IMR-90 (cell line): ENCODE data around the gene COL9A2. TPM values are rescaled to one million over a fixed set of nuclear protein-coding genes. Genes with fewer than 3 reads are reported as not detected.

ENCODE experiments used
- ATAC-seq: fragments of 200-7000 bp; cut with Tn5 transposase; 2 replicates; pipeline ENCODE4 v1.9.1; 2020; ENCODE audit warnings: low read depth, mild to moderate bottlenecking, moderate library complexity
- BruUV-seq: library from RNA; stranded (reverse); fragments of 400-500 nt; replicated peaks from 2 replicates; lab custom pipeline; 2021; lab: Mats Ljungman, UMichigan
- CTCF ChIA-PET: fragments of 300-600 bp; formaldehyde crosslinking; extraction: SDS; loops from one replicate; lab custom pipeline; 2021; ENCODE audit warnings: antibody characterized with exemption; lab: Yijun Ruan, JAX
- POLR2A ChIA-PET: fragments of 300-600 bp; sonication (Branson Sonifier 250); formaldehyde crosslinking; loops from one replicate; lab custom pipeline; 2022; ENCODE audit warnings: antibody characterized with exemption; ENCODE audit not compliant: unreplicated experiment; lab: Charles Lee
- DNase-seq: peaks from one replicate; pipeline ENCODE4 v3.0.0; 2013
- H2AFZ ChIP-seq: replicated peaks from 2 replicates; pipeline ENCODE3; 2013; ENCODE audit warnings: low read length, mild to moderate bottlenecking; ENCODE audit not compliant: poor library complexity
- H2AK5ac ChIP-seq: 2 replicates; pipeline ENCODE4 v1.6.1; 2013; ENCODE audit warnings: low read depth, low read length, inconsistent platforms
- H2AK9ac ChIP-seq: replicated peaks from 2 replicates; pipeline ENCODE3; 2013; ENCODE audit warnings: mild to moderate bottlenecking, low read depth, low read length, moderate library complexity; ENCODE audit not compliant: poor library complexity
- H2BK120ac ChIP-seq: 2 replicates; pipeline ENCODE4 v1.6.1; 2013; ENCODE audit warnings: low read depth, low read length, inconsistent platforms
- H2BK15ac ChIP-seq: 3 replicates; pipeline ENCODE4 v1.6.1; 2013; ENCODE audit warnings: low read depth, low read length, inconsistent platforms
- H2BK20ac ChIP-seq: 2 replicates; pipeline ENCODE4 v1.6.1; 2013; ENCODE audit warnings: low read depth, mild to moderate bottlenecking, inconsistent platforms, low read length, moderate library complexity
- H2BK5ac ChIP-seq: 2 replicates; pipeline ENCODE4 v1.6.1; 2013; ENCODE audit warnings: mild to moderate bottlenecking, low read depth, low read length, inconsistent platforms; ENCODE audit not compliant: poor library complexity, severe bottlenecking
- H3K14ac ChIP-seq: replicated peaks from 2 replicates; pipeline ENCODE4 v1.6.1; 2013; ENCODE audit warnings: low read depth, low read length, inconsistent platforms
- H3K18ac ChIP-seq: 2 replicates; pipeline ENCODE4 v1.6.1; 2013; ENCODE audit warnings: low read depth, low read length, control low read depth
- H3K23ac ChIP-seq: 2 replicates; pipeline ENCODE4 v1.6.1; 2013; ENCODE audit warnings: low read depth, low read length, inconsistent platforms
- H3K27ac ChIP-seq: 2 replicates; pipeline ENCODE4 v1.5.1; 2013; ENCODE audit warnings: mild to moderate bottlenecking, control low read depth, low read length; ENCODE audit not compliant: insufficient read depth
- H3K27me3 ChIP-seq: 2 replicates; pipeline ENCODE4 v1.6.1; 2013; ENCODE audit warnings: low read length; ENCODE audit not compliant: control insufficient read depth, insufficient read depth
- H3K36me3 ChIP-seq: 2 replicates; pipeline ENCODE4 v1.6.1; 2013; ENCODE audit warnings: low read length, mixed read lengths; ENCODE audit not compliant: control insufficient read depth, insufficient read depth
- H3K4ac ChIP-seq: 2 replicates; pipeline ENCODE4 v1.6.1; 2013; ENCODE audit warnings: low read depth, low read length, inconsistent platforms
- H3K4me1 ChIP-seq: 2 replicates; pipeline ENCODE4 v1.6.1; 2013; ENCODE audit warnings: low read length, mixed read lengths; ENCODE audit not compliant: control insufficient read depth, insufficient read depth
- H3K4me2 ChIP-seq: 2 replicates; pipeline ENCODE4 v1.6.1; 2013; ENCODE audit warnings: low read depth, mild to moderate bottlenecking, control low read depth, low read length, moderate library complexity
- H3K4me3 ChIP-seq: 2 replicates; pipeline ENCODE4 v1.5.1; 2013; ENCODE audit warnings: low read depth, mild to moderate bottlenecking, control low read depth, low read length, moderate library complexity; ENCODE audit not compliant: insufficient read depth
- H3K56ac ChIP-seq: 2 replicates; pipeline ENCODE4 v1.6.1; 2013; ENCODE audit warnings: low read length, inconsistent platforms; ENCODE audit not compliant: insufficient read depth; ENCODE audit errors: extremely low read depth
- H3K79me1 ChIP-seq, 2 experiments: 2 replicates each; pipeline ENCODE4 v1.6.1; 2013; ENCODE audit warnings: low read length in 2 of 2, inconsistent platforms in 1 of 2, low read depth in 1 of 2
- H3K9ac ChIP-seq: 2 replicates; pipeline ENCODE4 v1.6.1; 2013; ENCODE audit warnings: low read depth, low read length, control low read depth
- H3K9me1 ChIP-seq: 2 replicates; pipeline ENCODE4 v1.6.1; 2013; ENCODE audit warnings: low read length, inconsistent platforms; ENCODE audit not compliant: insufficient read depth
- H3K9me3 ChIP-seq: 2 replicates; pipeline ENCODE4 v1.6.1; 2013; ENCODE audit warnings: low read length; ENCODE audit not compliant: control insufficient read depth, insufficient read depth
- H4K20me1 ChIP-seq: 2 replicates; pipeline ENCODE4 v1.6.1; 2013; ENCODE audit warnings: low read length, inconsistent platforms; ENCODE audit not compliant: insufficient read depth
- H4K5ac ChIP-seq: 2 replicates; pipeline ENCODE4 v1.6.1; 2013; ENCODE audit warnings: mild to moderate bottlenecking, low read depth, low read length, control low read depth
- H4K8ac ChIP-seq, 2 experiments: 2 replicates each; pipeline ENCODE4 v1.6.1; 2013; ENCODE audit warnings: low read depth in 2 of 2, low read length in 2 of 2, control low read depth in 1 of 2, inconsistent platforms in 1 of 2
- H4K91ac ChIP-seq: 2 replicates; pipeline ENCODE4 v1.6.1; 2013; ENCODE audit warnings: low read depth, low read length, inconsistent platforms; ENCODE audit not compliant: insufficient read depth
- BHLHE40 ChIP-seq: fragments of 150-350 bp; IDR thresholded peaks from 2 replicates; pipeline ENCODE4 v1.6.1; 2016; ENCODE audit warnings: mild to moderate bottlenecking, low read depth, low read length
- CEBPB ChIP-seq: IDR thresholded peaks from 2 replicates; pipeline ENCODE4 v1.6.1; 2012; ENCODE audit warnings: low read depth, low read length, improper control_type of control experiment
- CHD1 ChIP-seq: IDR thresholded peaks from 2 replicates; pipeline ENCODE4 v1.6.1; 2012; ENCODE audit warnings: low read depth, low read length, improper control_type of control experiment
- FOS ChIP-seq: fragments of 150-350 bp; IDR thresholded peaks from 2 replicates; pipeline ENCODE4 v1.6.1; 2016; ENCODE audit warnings: low read depth, low read length
- MAFK ChIP-seq: IDR thresholded peaks from 2 replicates; pipeline ENCODE4 v1.6.1; 2012; ENCODE audit warnings: low read depth, low read length, improper control_type of control experiment
- MAZ ChIP-seq: IDR thresholded peaks from 2 replicates; pipeline ENCODE4 v1.6.1; 2012; ENCODE audit warnings: low read depth, mild to moderate bottlenecking, low read length, improper control_type of control experiment, moderate library complexity, borderline replicate concordance
- MXI1 ChIP-seq: IDR thresholded peaks from 2 replicates; pipeline ENCODE4 v1.6.1; 2012; ENCODE audit warnings: low read depth, mild to moderate bottlenecking, low read length, moderate library complexity, borderline replicate concordance
- NFE2L2 ChIP-seq: fragments of 150-350 bp; IDR thresholded peaks from 2 replicates; pipeline ENCODE4 v1.6.1; 2016; ENCODE audit warnings: low read depth, mild to moderate bottlenecking, low read length
- POLR2A ChIP-seq: IDR thresholded peaks from 2 replicates; pipeline ENCODE4 v1.6.1; 2012; ENCODE audit warnings: mild to moderate bottlenecking, low read depth, low read length
- RAD21 ChIP-seq: IDR thresholded peaks from 2 replicates; pipeline ENCODE4 v1.6.1; 2012; ENCODE audit warnings: low read length, improper control_type of control experiment
- RCOR1 ChIP-seq: IDR thresholded peaks from 2 replicates; pipeline ENCODE4 v1.6.1; 2012; ENCODE audit warnings: mild to moderate bottlenecking, low read length, improper control_type of control experiment; ENCODE audit not compliant: insufficient replicate concordance
- RFX5 ChIP-seq: IDR thresholded peaks from 2 replicates; pipeline ENCODE4 v1.8.0; 2012; ENCODE audit warnings: low read depth, mild to moderate bottlenecking, low read length, moderate library complexity
- SMC3 ChIP-seq: fragments of 150-350 bp; IDR thresholded peaks from 2 replicates; pipeline ENCODE4 v1.6.1; 2016; ENCODE audit warnings: low read depth, mild to moderate bottlenecking, antibody characterized with exemption, low read length, moderate library complexity
- dilution Hi-C: fragments of 300-500 bp; cut with HindIII; formaldehyde crosslinking; loops from one replicate; pipeline ENCODE4 v1.14.3; 2018; ENCODE audit warnings: low sequenced_read_pairs; ENCODE audit not compliant: unreplicated experiment
- in situ Hi-C: fragments of 300-500 bp; cut with MboI; formaldehyde crosslinking; loops from 3 replicates; pipeline ENCODE4 v1.14.3; 2019; ENCODE audit warnings: low sequenced_read_pairs, inconsistent platforms, mixed read lengths
- intact Hi-C: fragments of 100-400 bp; cut with micrococcal nuclease; formaldehyde crosslinking; loops from 2 replicates; pipeline ENCODE4 v1.10.0; 2022
- polyA plus RNA-seq, 3 experiments: library from polyadenylated mRNA; depleted of rRNA; stranded (reverse); fragments of >200 nt; gene quantifications; 2 replicates each; pipeline ENCODE4 v1.2.3, GENCODE V29; 2012; ENCODE audit warnings: low replicate concordance in 1 of 3
- total RNA-seq: library from RNA; depleted of rRNA; stranded (reverse); fragments of >200 nt; gene quantifications from 2 replicates; pipeline ENCODE4 v1.2.3, GENCODE V29; 2012
- TF ChIP-seq, protein P1 (sequence below): fragments of 150-350 bp; IDR thresholded peaks from 2 replicates; pipeline ENCODE4 v1.6.1; 2017; ENCODE audit warnings: mild to moderate bottlenecking, antibody characterized with exemption, low read length, low read depth
- TF ChIP-seq, protein P2 (sequence below): conservative IDR thresholded peaks from 2 replicates; pipeline ENCODE4 v1.5.1; 2012; ENCODE audit warnings: mild to moderate bottlenecking, low read depth, low read length, improper control_type of control experiment
- TF ChIP-seq, protein P3 (sequence below): fragments of 150-350 bp; IDR thresholded peaks from 2 replicates; pipeline ENCODE4 v1.6.1; 2016; ENCODE audit warnings: low read depth, mild to moderate bottlenecking, low read length, moderate library complexity, borderline replicate concordance

Gene COL9A2
- total and polyA plus RNA-seq, 2 of the 4 experiments (the other 2 are of a cell fraction), result 0.90 to 1.6 TPM

DNA sequence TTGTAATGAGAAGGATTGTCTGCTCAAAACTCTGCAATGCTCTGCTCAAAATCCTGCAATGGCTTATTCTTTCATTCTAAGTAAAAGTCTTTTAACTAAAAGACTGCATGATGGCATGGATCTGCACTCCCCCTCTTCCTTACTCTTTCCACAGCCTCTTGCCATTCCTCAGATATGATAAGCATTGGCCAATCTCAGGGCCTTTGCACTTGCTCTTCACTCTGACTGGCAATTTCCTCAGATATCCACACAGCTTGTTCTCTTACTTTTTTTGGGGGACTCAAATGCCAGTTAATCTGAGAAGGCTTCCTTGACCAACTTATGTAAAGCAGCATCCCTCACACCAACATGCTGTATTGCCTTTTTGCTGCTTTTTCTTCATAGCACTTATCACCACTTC lies 61.9 kb downstream of the COL9A2 start:
- intact Hi-C loops (loop anchor here (10.0 kb wide), 1 partner anchor 150 kb away; no protein-coding TSS in a partner anchor), dilution Hi-C loops (no loop called here), in situ Hi-C loops (no loop called here)
- Histone ChIP-seq H3K14ac (no peak overlapping the region), H2AK5ac (no peak overlapping the region), H4K20me1 (no peaks in the 10 kb centered on the region; the same call in 1 of the 2 replicates), H4K91ac (no peak overlapping the region), H3K9ac (no peak overlapping the region), H3K18ac (no peak overlapping the region), H3K4ac (no peak overlapping the region), H3K4me2 (no peak overlapping the region), H2BK20ac (no peak overlapping the region), H2AFZ (no peak overlapping the region), H3K4me1 (peaks cover 2% of the 10 kb centered on the region; the same call in 1 of the 2 replicates), H3K27me3 (no peaks in the 10 kb centered on the region), H4K8ac (no peak overlapping the region), H2BK5ac (no peak overlapping the region), H2BK15ac (no peak overlapping the region), H3K36me3 (peaks cover 7% of the 10 kb centered on the region; the same call in 1 of the 2 replicates), H3K27ac (no peak overlapping the region), H2BK120ac (no peak overlapping the region), H3K23ac (no peak overlapping the region), H3K56ac (no peak overlapping the region), H3K9me3 (no peaks in the 10 kb centered on the region), H4K5ac (no peak overlapping the region), H3K4me3 (no peak overlapping the region), H2AK9ac (no peak overlapping the region), H3K9me1 (peaks cover 5% of the 10 kb centered on the region; the same call in 1 of the 2 replicates), H3K79me1 (peaks cover 24 to 39% of the 10 kb centered on the region in 2 experiments)
- TF ChIP-seq FOS (no peak), MAFK (no peak), RFX5 (no peak), RCOR1 (no peak), MAZ (no peak), POLR2A (no peak), CHD1 (no peak), MXI1 (no peak), RAD21 (no peak), CEBPB (no peak), BHLHE40 (no peak), NFE2L2 (no peak), SMC3 (no peak)
- TF ChIP-seq, protein P1, sequence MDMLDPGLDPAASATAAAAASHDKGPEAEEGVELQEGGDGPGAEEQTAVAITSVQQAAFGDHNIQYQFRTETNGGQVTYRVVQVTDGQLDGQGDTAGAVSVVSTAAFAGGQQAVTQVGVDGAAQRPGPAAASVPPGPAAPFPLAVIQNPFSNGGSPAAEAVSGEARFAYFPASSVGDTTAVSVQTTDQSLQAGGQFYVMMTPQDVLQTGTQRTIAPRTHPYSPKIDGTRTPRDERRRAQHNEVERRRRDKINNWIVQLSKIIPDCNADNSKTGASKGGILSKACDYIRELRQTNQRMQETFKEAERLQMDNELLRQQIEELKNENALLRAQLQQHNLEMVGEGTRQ, result no peak
- TF ChIP-seq, protein P2, sequence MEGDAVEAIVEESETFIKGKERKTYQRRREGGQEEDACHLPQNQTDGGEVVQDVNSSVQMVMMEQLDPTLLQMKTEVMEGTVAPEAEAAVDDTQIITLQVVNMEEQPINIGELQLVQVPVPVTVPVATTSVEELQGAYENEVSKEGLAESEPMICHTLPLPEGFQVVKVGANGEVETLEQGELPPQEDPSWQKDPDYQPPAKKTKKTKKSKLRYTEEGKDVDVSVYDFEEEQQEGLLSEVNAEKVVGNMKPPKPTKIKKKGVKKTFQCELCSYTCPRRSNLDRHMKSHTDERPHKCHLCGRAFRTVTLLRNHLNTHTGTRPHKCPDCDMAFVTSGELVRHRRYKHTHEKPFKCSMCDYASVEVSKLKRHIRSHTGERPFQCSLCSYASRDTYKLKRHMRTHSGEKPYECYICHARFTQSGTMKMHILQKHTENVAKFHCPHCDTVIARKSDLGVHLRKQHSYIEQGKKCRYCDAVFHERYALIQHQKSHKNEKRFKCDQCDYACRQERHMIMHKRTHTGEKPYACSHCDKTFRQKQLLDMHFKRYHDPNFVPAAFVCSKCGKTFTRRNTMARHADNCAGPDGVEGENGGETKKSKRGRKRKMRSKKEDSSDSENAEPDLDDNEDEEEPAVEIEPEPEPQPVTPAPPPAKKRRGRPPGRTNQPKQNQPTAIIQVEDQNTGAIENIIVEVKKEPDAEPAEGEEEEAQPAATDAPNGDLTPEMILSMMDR, result no peak
- TF ChIP-seq, protein P3, sequence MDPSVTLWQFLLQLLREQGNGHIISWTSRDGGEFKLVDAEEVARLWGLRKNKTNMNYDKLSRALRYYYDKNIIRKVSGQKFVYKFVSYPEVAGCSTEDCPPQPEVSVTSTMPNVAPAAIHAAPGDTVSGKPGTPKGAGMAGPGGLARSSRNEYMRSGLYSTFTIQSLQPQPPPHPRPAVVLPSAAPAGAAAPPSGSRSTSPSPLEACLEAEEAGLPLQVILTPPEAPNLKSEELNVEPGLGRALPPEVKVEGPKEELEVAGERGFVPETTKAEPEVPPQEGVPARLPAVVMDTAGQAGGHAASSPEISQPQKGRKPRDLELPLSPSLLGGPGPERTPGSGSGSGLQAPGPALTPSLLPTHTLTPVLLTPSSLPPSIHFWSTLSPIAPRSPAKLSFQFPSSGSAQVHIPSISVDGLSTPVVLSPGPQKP, result no peak
- CTCF ChIA-PET, result no interaction called here
- DNase-seq, result no peak
- POLR2A ChIA-PET, result no interaction called here
- no peak for ATAC-seq
- no TSS peak for BruUV-seq
